Calu3 (cell line): Measurements from ENCODE around the gene ABHD8. TPM values are rescaled to one million over a fixed set of nuclear protein-coding genes. Genes with fewer than 3 reads are reported as not detected.

Source experiments
- BruUV-seq: library from RNA; stranded (reverse); fragments of 400-500 nt; replicated peaks from 2 replicates; lab custom pipeline; 2021; lab: Mats Ljungman, UMichigan
- CTCF ChIA-PET: fragments of 300-600 bp; sonication (Branson Sonifier 250); formaldehyde crosslinking; loops from one replicate; lab custom pipeline; 2022; ENCODE audit warnings: antibody characterized with exemption; lab: Charles Lee
- DNase-seq: peaks from one replicate; pipeline ENCODE4 v3.0.0; 2022
- H3K27ac Mint-ChIP-seq: one replicate; pipeline ENCODE4 v1.8.0; 2022; ENCODE audit warnings: mixed read lengths; ENCODE audit not compliant: unreplicated experiment
- H3K27me3 Mint-ChIP-seq: one replicate; pipeline ENCODE4 v1.8.0; 2022; ENCODE audit warnings: mixed read lengths; ENCODE audit not compliant: unreplicated experiment
- H3K36me3 Mint-ChIP-seq: one replicate; pipeline ENCODE4 v1.8.0; 2022; ENCODE audit warnings: mild to moderate bottlenecking, moderate library complexity, mixed read lengths; ENCODE audit not compliant: insufficient read depth, unreplicated experiment
- H3K4me1 Mint-ChIP-seq: one replicate; pipeline ENCODE4 v1.8.0; 2022; ENCODE audit warnings: mild to moderate bottlenecking, low read depth, mixed read lengths; ENCODE audit not compliant: unreplicated experiment
- H3K4me3 Mint-ChIP-seq: one replicate; pipeline ENCODE4 v1.8.0; 2022; ENCODE audit warnings: mild to moderate bottlenecking, low read depth, moderate library complexity, mixed read lengths; ENCODE audit not compliant: unreplicated experiment
- H3K9me3 Mint-ChIP-seq: one replicate; pipeline ENCODE4 v1.8.0; 2022; ENCODE audit warnings: low read depth, mixed read lengths; ENCODE audit not compliant: unreplicated experiment
- CTCF ChIP-seq: fragments of 200-600 bp; IDR thresholded peaks from one replicate; pipeline ENCODE4 v1.8.0; 2022; ENCODE audit warnings: antibody characterized with exemption; ENCODE audit not compliant: unreplicated experiment
- intact Hi-C: fragments of 100-400 bp; cut with micrococcal nuclease; formaldehyde crosslinking; loops from one replicate; pipeline ENCODE4 v1.10.0; 2022; ENCODE audit not compliant: unreplicated experiment
- total RNA-seq: library from RNA; stranded (reverse); gene quantifications from 2 replicates; pipeline ENCODE4 v1.2.3, GENCODE V29; 2022

Gene ABHD8
- total RNA-seq, 1 experiment from 2014 or later = 6.0 TPM

GRCh38 chr19:17335575-17335974 is 32.4 kb upstream of the ABHD8 start:
- BruUV-seq = no TSS peak
- Mint-ChIP-seq H3K36me3 (peaks cover 47% of the 10 kb centered on the region), H3K27me3 (no peaks in the 10 kb centered on the region), H3K4me3 (no peak overlapping the region), H3K27ac (no peak overlapping the region), H3K4me1 (no peaks in the 10 kb centered on the region), H3K9me3 (no peaks in the 10 kb centered on the region)
- DNase-seq = no peak
- intact Hi-C loops = no loop called here
- TF ChIP-seq CTCF = no peak
- CTCF ChIA-PET = no interaction called here

GRCh38 chr19:17334414-17335409 is 31.5 kb upstream of the ABHD8 start, which contains the start of gene ANO8:
Gene ANO8 (minus strand): TSS chr19:17334855. CDS start chr19:17334670, 185 bp downstream.
- H3K27ac Mint-ChIP-seq = peak within 1 kb of the TSS; percentile 48
- no TSS peak for BruUV-seq

GRCh38 chr19:17333611-17334413 is 30.6 kb upstream of the ABHD8 start:
- BruUV-seq = no TSS peak
- TF ChIP-seq CTCF = no peak
- H3K27me3 Mint-ChIP-seq = no peaks in the 10 kb centered on the region
- H3K27ac Mint-ChIP-seq = peak overlapping the region; percentile 48
- H3K4me3 Mint-ChIP-seq = peak overlapping the region; percentile 72
- intact Hi-C loops = no loop called here
- H3K4me1 Mint-ChIP-seq = no peaks in the 10 kb centered on the region
- peak; percentile 81 for DNase-seq
- H3K9me3 Mint-ChIP-seq = no peaks in the 10 kb centered on the region
- CTCF ChIA-PET = interaction anchor here (0.5 to 2.4 kb wide), 4 partner anchors 16 to 186 kb away, joined by 3 to 9 read pairs (median 6); no protein-coding TSS in a partner anchor
- peaks cover 45% of the 10 kb centered on the region for H3K36me3 Mint-ChIP-seq

More at GRCh38 chr19:17334414-17335409, 31.5 kb upstream of the ABHD8 start, which contains the start of gene ANO8:
- peak within 1 kb of the TSS; percentile 72 for H3K4me3 Mint-ChIP-seq
- intact Hi-C loops = no loop called here
- TF ChIP-seq CTCF = no peak
- H3K36me3 Mint-ChIP-seq = peaks cover 45% of the 10 kb centered on the region
- H3K27me3 Mint-ChIP-seq = no peaks in the 10 kb centered on the region
- no peaks in the 10 kb centered on the region for H3K9me3 Mint-ChIP-seq
- H3K4me1 Mint-ChIP-seq = no peaks in the 10 kb centered on the region
- CTCF ChIA-PET = interaction anchor here (0.5 to 2.4 kb wide), 4 partner anchors 17 to 187 kb away, joined by 3 to 9 read pairs (median 6); no protein-coding TSS in a partner anchor
- DNase-seq = peak; percentile 94
